ENCODE results near the gene FOXP1. TPM values are rescaled to one million over a fixed set of nuclear protein-coding genes. Genes with fewer than 3 reads are reported as not detected.

Gene FOXP1
- polyA plus RNA-seq, 1 donor from 2014 or later: 5.6 TPM

GRCh38 chr3:71138410-71138809, 445.1 kb downstream of the FOXP1 start:
- no peaks in the 10 kb centered on the region for H3F3A ChIP-seq (ENCODE audit: insufficient read depth, low read length, poor library complexity, severe bottlenecking)
- H3K9me2 ChIP-seq (ENCODE audit: insufficient read depth, low read length): no peaks in the 10 kb centered on the region
- TF ChIP-seq MXI1 (conservative IDR thresholded peaks at IDR 0.05; ENCODE audit: poor library complexity, severe bottlenecking) (no peak), EZH2 (IDR thresholded peaks at IDR 0.05; ENCODE audit: borderline replicate concordance, insufficient read depth, low read length, poor library complexity, severe bottlenecking) (no peak), POLR2AphosphoS5 (IDR thresholded peaks at IDR 0.05) (no peak), EP300 (conservative IDR thresholded peaks at IDR 0.05; ENCODE audit: poor library complexity, severe bottlenecking) (no peak), TAF1 (IDR thresholded peaks at IDR 0.05; ENCODE audit: low read depth) (no peak), RAD21 (conservative IDR thresholded peaks at IDR 0.05) (no peak), REST (IDR thresholded peaks at IDR 0.05; ENCODE audit: borderline replicate concordance) (no peak), SMC3 (conservative IDR thresholded peaks at IDR 0.05; ENCODE audit: poor library complexity) (no peak)
- TF ChIP-seq, protein P1, sequence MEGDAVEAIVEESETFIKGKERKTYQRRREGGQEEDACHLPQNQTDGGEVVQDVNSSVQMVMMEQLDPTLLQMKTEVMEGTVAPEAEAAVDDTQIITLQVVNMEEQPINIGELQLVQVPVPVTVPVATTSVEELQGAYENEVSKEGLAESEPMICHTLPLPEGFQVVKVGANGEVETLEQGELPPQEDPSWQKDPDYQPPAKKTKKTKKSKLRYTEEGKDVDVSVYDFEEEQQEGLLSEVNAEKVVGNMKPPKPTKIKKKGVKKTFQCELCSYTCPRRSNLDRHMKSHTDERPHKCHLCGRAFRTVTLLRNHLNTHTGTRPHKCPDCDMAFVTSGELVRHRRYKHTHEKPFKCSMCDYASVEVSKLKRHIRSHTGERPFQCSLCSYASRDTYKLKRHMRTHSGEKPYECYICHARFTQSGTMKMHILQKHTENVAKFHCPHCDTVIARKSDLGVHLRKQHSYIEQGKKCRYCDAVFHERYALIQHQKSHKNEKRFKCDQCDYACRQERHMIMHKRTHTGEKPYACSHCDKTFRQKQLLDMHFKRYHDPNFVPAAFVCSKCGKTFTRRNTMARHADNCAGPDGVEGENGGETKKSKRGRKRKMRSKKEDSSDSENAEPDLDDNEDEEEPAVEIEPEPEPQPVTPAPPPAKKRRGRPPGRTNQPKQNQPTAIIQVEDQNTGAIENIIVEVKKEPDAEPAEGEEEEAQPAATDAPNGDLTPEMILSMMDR (IDR thresholded peaks at IDR 0.05; ENCODE audit: poor library complexity, severe bottlenecking): no peak
- H3K4me2 ChIP-seq (ENCODE audit: low read length): no peak overlapping the region
- no peak overlapping the region for H2AFZ ChIP-seq (ENCODE audit: low read depth, low read length)
- H3K27me3 ChIP-seq (ENCODE audit: insufficient read depth, low read depth, low read length): no peaks in the 10 kb centered on the region
- no peaks in the 10 kb centered on the region for H4K20me1 ChIP-seq (ENCODE audit: insufficient read depth)
- no peaks in the 10 kb centered on the region for H3K9me3 ChIP-seq (ENCODE audit: low read length)
- no peaks in the 10 kb centered on the region for H3K79me2 ChIP-seq (replicated peaks; ENCODE audit: insufficient read depth, low read length)
- H3K9ac ChIP-seq (ENCODE audit: low read length): no peak overlapping the region
- H3K4me3 ChIP-seq (ENCODE audit: low read length): no peak overlapping the region
- H3K36me3 ChIP-seq (ENCODE audit: insufficient read depth, low read length): no peaks in the 10 kb centered on the region
- no peak overlapping the region for H3K27ac ChIP-seq (ENCODE audit: low read length)

DNA sequence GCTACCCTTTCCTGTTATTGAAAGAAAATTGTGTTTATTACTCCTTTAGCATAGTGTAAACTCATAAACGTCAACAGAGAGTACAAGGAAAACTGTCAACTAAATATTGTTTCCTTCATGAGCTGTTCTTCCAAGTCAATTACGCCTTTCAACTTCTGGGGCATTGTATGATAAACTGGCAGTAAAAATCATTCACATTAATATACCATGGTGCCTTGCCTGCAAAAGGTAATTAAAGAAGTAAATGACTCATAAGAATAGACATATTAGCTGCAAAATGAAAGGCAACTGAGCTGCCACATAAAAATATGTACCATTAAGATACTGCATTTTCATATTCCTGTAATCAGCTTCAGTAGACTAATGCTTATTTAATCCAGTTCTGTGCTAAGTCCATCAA, 447.3 kb downstream of the FOXP1 start:
- no peak overlapping the region for H3K9ac ChIP-seq (ENCODE audit: low read length)
- H3K27me3 ChIP-seq (ENCODE audit: insufficient read depth, low read depth, low read length): no peaks in the 10 kb centered on the region
- H3K9me3 ChIP-seq (ENCODE audit: low read length): no peaks in the 10 kb centered on the region
- H3K4me3 ChIP-seq (ENCODE audit: low read length): no peak overlapping the region
- no peaks in the 10 kb centered on the region for H3K9me2 ChIP-seq (ENCODE audit: insufficient read depth, low read length)
- peak overlapping the region; percentile 8 for H3K27ac ChIP-seq (ENCODE audit: low read length)
- H3K79me2 ChIP-seq (replicated peaks; ENCODE audit: insufficient read depth, low read length): no peaks in the 10 kb centered on the region
- no peaks in the 10 kb centered on the region for H4K20me1 ChIP-seq (ENCODE audit: insufficient read depth)
- no peaks in the 10 kb centered on the region for H3K36me3 ChIP-seq (ENCODE audit: insufficient read depth, low read length)
- no peak overlapping the region for H2AFZ ChIP-seq (ENCODE audit: low read depth, low read length)
- H3K4me2 ChIP-seq (ENCODE audit: low read length): no peak overlapping the region
- no peaks in the 10 kb centered on the region for H3F3A ChIP-seq (ENCODE audit: insufficient read depth, low read length, poor library complexity, severe bottlenecking)
- TF ChIP-seq POLR2AphosphoS5 (IDR thresholded peaks at IDR 0.05): no peak
- TF ChIP-seq MXI1 (conservative IDR thresholded peaks at IDR 0.05; ENCODE audit: poor library complexity, severe bottlenecking): no peak
- TF ChIP-seq, protein P1 (IDR thresholded peaks at IDR 0.05; ENCODE audit: poor library complexity, severe bottlenecking): no peak
- TF ChIP-seq REST (IDR thresholded peaks at IDR 0.05; ENCODE audit: borderline replicate concordance): no peak
- no peak for TF ChIP-seq EP300 (conservative IDR thresholded peaks at IDR 0.05; ENCODE audit: poor library complexity, severe bottlenecking)
- TF ChIP-seq EZH2 (IDR thresholded peaks at IDR 0.05; ENCODE audit: borderline replicate concordance, insufficient read depth, low read length, poor library complexity, severe bottlenecking): no peak
- TF ChIP-seq TAF1 (IDR thresholded peaks at IDR 0.05; ENCODE audit: low read depth): no peak
- no peak for TF ChIP-seq SMC3 (conservative IDR thresholded peaks at IDR 0.05; ENCODE audit: poor library complexity)
- no peak for TF ChIP-seq RAD21 (conservative IDR thresholded peaks at IDR 0.05)
